ENCODE measurements around the gene ABHD12B. TPM values are rescaled to one million over a fixed set of nuclear protein-coding genes. Genes with fewer than 3 reads are reported as not detected.

ABHD12B gene
- total RNA-seq, 1 donor from 2014 or later, result not detected

- no peak overlapping the region for H3K27ac ChIP-seq
- H3K9me3 ChIP-seq, result no peaks in the 10 kb centered on the region
- H3K36me3 ChIP-seq, result no peaks in the 10 kb centered on the region
- no peak for DNase-seq (ENCODE audit: low spot score in 2 of 2)
- no peaks in the 10 kb centered on the region for H3K4me1 ChIP-seq
- no peaks in the 10 kb centered on the region for H3K27me3 ChIP-seq
- intact Hi-C loops (cut with DNase I), result no loop called here
- H3K4me3 ChIP-seq, result no peak overlapping the region
- no peak for TF ChIP-seq CTCF (IDR thresholded peaks at IDR 0.05)
These were observed 26.7 kb upstream of the ABHD12B start for GRCh38 chr14:50845166-50845565.

GRCh38 chr14:50846226-50846880, 25.5 kb upstream of the ABHD12B start:
- Histone ChIP-seq H3K4me1 (no peaks in the 10 kb centered on the region), H3K27ac (no peak overlapping the region), H3K4me3 (no peak overlapping the region), H3K36me3 (no peaks in the 10 kb centered on the region), H3K9me3 (no peaks in the 10 kb centered on the region), H3K27me3 (no peaks in the 10 kb centered on the region)
- intact Hi-C loops (cut with DNase I), result no loop called here
- no peak for DNase-seq (ENCODE audit: low spot score in 2 of 2)
- TF ChIP-seq CTCF (IDR thresholded peaks at IDR 0.05), result no peak

- H3K27me3 ChIP-seq, result no peaks in the 10 kb centered on the region
- TF ChIP-seq CTCF (IDR thresholded peaks at IDR 0.05), result no peak
- H3K4me1 ChIP-seq, result no peaks in the 10 kb centered on the region
- H3K27ac ChIP-seq, result no peak overlapping the region
- no peak for DNase-seq (ENCODE audit: low spot score in 2 of 2)
- H3K36me3 ChIP-seq, result no peaks in the 10 kb centered on the region
- H3K9me3 ChIP-seq, result no peaks in the 10 kb centered on the region
- H3K4me3 ChIP-seq, result no peak overlapping the region
- intact Hi-C loops (cut with DNase I), result no loop called here
These were observed 18.0 kb upstream of the ABHD12B start for GRCh38 chr14:50853891-50854290.

- H3K4me3 ChIP-seq, result no peak overlapping the region
- H3K9me3 ChIP-seq, result no peaks in the 10 kb centered on the region
- no peaks in the 10 kb centered on the region for H3K36me3 ChIP-seq
- DNase-seq (ENCODE audit: low spot score in 2 of 2), result no peak
- H3K27ac ChIP-seq, result no peak overlapping the region
- intact Hi-C loops (cut with DNase I), result no loop called here
- no peak for TF ChIP-seq CTCF (IDR thresholded peaks at IDR 0.05)
- no peaks in the 10 kb centered on the region for H3K27me3 ChIP-seq
- peaks cover 0 to 2% of the 10 kb centered on the region in 2 donors for H3K4me1 ChIP-seq
These were observed 17.3 kb upstream of the ABHD12B start for GRCh38 chr14:50854521-50854920.

- Histone ChIP-seq H3K27ac (no peak overlapping the region), H3K36me3 (no peaks in the 10 kb centered on the region), H3K4me1 (peaks cover 0 to 3% of the 10 kb centered on the region in 2 donors), H3K4me3 (no peak overlapping the region), H3K9me3 (no peaks in the 10 kb centered on the region), H3K27me3 (no peaks in the 10 kb centered on the region)
- no peak for TF ChIP-seq CTCF (IDR thresholded peaks at IDR 0.05)
- DNase-seq (ENCODE audit: low spot score in 2 of 2), result no peak
- intact Hi-C loops (cut with DNase I), result no loop called here
These were observed 16.3 kb upstream of the ABHD12B start for GRCh38 chr14:50855558-50855957.

GRCh38 chr14:50856660-50857059, 15.2 kb upstream of the ABHD12B start:
- H3K9me3 ChIP-seq, result no peaks in the 10 kb centered on the region
- no peaks in the 10 kb centered on the region for H3K27me3 ChIP-seq
- intact Hi-C loops (cut with DNase I), result no loop called here
- H3K36me3 ChIP-seq, result no peaks in the 10 kb centered on the region
- DNase-seq (ENCODE audit: low spot score in 2 of 2), result no peak
- H3K27ac ChIP-seq, result no peak overlapping the region
- peaks cover 0 to 3% of the 10 kb centered on the region in 2 donors for H3K4me1 ChIP-seq
- TF ChIP-seq CTCF (IDR thresholded peaks at IDR 0.05), result no peak
- H3K4me3 ChIP-seq, result no peak overlapping the region

Data from ascending aorta (tissue), 2 donors.